T-helper 1 cell treated with Interleukin-12 subunit alpha and Interleukin-12 subunit beta and Interleukin-4 antibody, amounts not matched to agents 30 ng/mL and 1 ng/mL, for 36 hours (primary cell): ENCODE results near the gene NR1H3. TPM values are rescaled to one million over a fixed set of nuclear protein-coding genes. Genes with fewer than 3 reads are reported as not detected.
"Not testable (repeated sequence)": the region's sequence is repeated elsewhere in the genome, so short reads cannot be mapped to it uniquely, and the experiment has no call there.

ENCODE experiments used
- intact Hi-C: fragments of 100-400 bp; cut with micrococcal nuclease; formaldehyde crosslinking; loops from one replicate; pipeline ENCODE4 v1.15.1; 2024
- total RNA-seq: library from RNA; stranded (reverse); gene quantifications from 2 replicates; pipeline ENCODE4 v1.2.3, GENCODE V29; 2022

Gene NR1H3
- 7.5 and 9.0 TPM in 2 replicates for total RNA-seq

- intact Hi-C loops = no loop called here
Observed at GRCh38 chr11:47257517-47258316, at the start of gene NR1H3. Gene NR1H3, plus strand, starts transcription at chr11:47257996. Its CDS starts 1,221 bp downstream, at chr11:47259217.

GRCh38 chr11:47208008-47208552 lies 49.7 kb upstream of the NR1H3 start:
- intact Hi-C loops = not testable (repeated sequence)

- intact Hi-C loops = no loop called here
Observed at GRCh38 chr11:47208628-47209027, 49.2 kb upstream of the NR1H3 start.

- intact Hi-C loops = loop anchor here (10.0 kb wide), 1 partner anchor 192 kb away; the partner anchor contains the start of gene SLC39A13
Observed at GRCh38 chr11:47212938-47213337, 44.9 kb upstream of the NR1H3 start.

- intact Hi-C loops = loop anchor here (1.0 to 10.0 kb wide), 9 partner anchors 27 to 1296 kb away; partner anchors contain the start of genes ARHGAP1, CELF1, FNBP4 and PSMC3
Observed at GRCh38 chr11:47213950-47214565, 43.7 kb upstream of the NR1H3 start.

GRCh38 chr11:47215366-47215910 lies 42.4 kb upstream of the NR1H3 start:
- intact Hi-C loops = loop anchor here (1.0 to 10.0 kb wide), 3 partner anchors 33 to 551 kb away; partner anchors contain the start of genes ACP2, FNBP4 and SLC39A13

- intact Hi-C loops = loop anchor here (1.0 to 10.0 kb wide), 3 partner anchors 9 to 189 kb away; partner anchors contain the start of gene SLC39A13
Observed at GRCh38 chr11:47216121-47216798, 41.5 kb upstream of the NR1H3 start.

- intact Hi-C loops = no loop called here
Observed at GRCh38 chr11:47220401-47220821, 37.4 kb upstream of the NR1H3 start.

- intact Hi-C loops = no loop called here
Observed at GRCh38 chr11:47222696-47223095, 35.1 kb upstream of the NR1H3 start.

- intact Hi-C loops = loop anchor here (1.0 kb wide), 2 partner anchors 9 kb away; no protein-coding TSS in a partner anchor
Observed at GRCh38 chr11:47225552-47226400, 32.0 kb upstream of the NR1H3 start.

- intact Hi-C loops = no loop called here
Observed at GRCh38 chr11:47229161-47229560, 28.6 kb upstream of the NR1H3 start.

- intact Hi-C loops = loop anchor here (5.0 kb wide), 1 partner anchor 174 kb away; the partner anchor contains the start of gene SLC39A13
Observed at GRCh38 chr11:47233051-47233450, 24.7 kb upstream of the NR1H3 start.

GRCh38 chr11:47233989-47234668 lies 23.7 kb upstream of the NR1H3 start:
- intact Hi-C loops = loop anchor here (1.0 to 5.0 kb wide), 3 partner anchors 9 to 173 kb away; partner anchors contain the start of genes ACP2 and SLC39A13

GRCh38 chr11:47234669-47235100 lies 23.1 kb upstream of the NR1H3 start:
- intact Hi-C loops = loop anchor here (1.0 to 5.0 kb wide), 3 partner anchors 9 to 173 kb away; partner anchors contain the start of genes ACP2 and SLC39A13

GRCh38 chr11:47235163-47235562 lies 22.6 kb upstream of the NR1H3 start:
- intact Hi-C loops = loop anchor here (2.0 kb wide), 1 partner anchor 14 kb away; the partner anchor contains the start of gene ACP2

- intact Hi-C loops = no loop called here
Observed at GRCh38 chr11:47236482-47236881, 21.3 kb upstream of the NR1H3 start.

GRCh38 chr11:47239852-47240251 lies 17.9 kb upstream of the NR1H3 start:
- intact Hi-C loops = loop anchor here (10.0 kb wide), 1 partner anchor 525 kb away; the partner anchor contains the start of gene FNBP4

- intact Hi-C loops = loop anchor here (10.0 kb wide), 1 partner anchor 523 kb away; the partner anchor contains the start of gene FNBP4
Observed at GRCh38 chr11:47241841-47242301, 15.9 kb upstream of the NR1H3 start.
